Measurements from ENCODE around the gene GALK2. TPM values are rescaled to one million over a fixed set of nuclear protein-coding genes. Genes with fewer than 3 reads are reported as not detected.
"Not testable (repeated sequence)": the region's sequence is repeated elsewhere in the genome, so short reads cannot be mapped to it uniquely, and the experiment has no call there.

The GALK2 gene
- total RNA-seq, 2 donors from 2014 or later, result 22.9 to 35.9 TPM

- no peak overlapping the region for H3K27ac ChIP-seq
These were observed 72.8 kb downstream of the GALK2 start for GRCh38 chr15:49242820-49243219.

GRCh38 chr15:49247556-49248110, 77.6 kb downstream of the GALK2 start:
- ATAC-seq (ENCODE audit: insufficient number of reproducible peaks, low FRiP score, low read depth), result no peak
- Histone ChIP-seq H3K27ac (peak overlapping the region; percentile 44 to 63), H3K4me3 (no peak overlapping the region), H3K9me3 (no peaks in the 10 kb centered on the region), H3K36me3 (no peaks in the 10 kb centered on the region), H3K4me1 (ENCODE audit: control insufficient read depth in 1 of 2, low read depth in 2 of 2) (peaks cover 11 to 21% of the 10 kb centered on the region in 2 donors), H3K27me3 (replicated peaks; ENCODE audit: insufficient read depth) (no peaks in the 10 kb centered on the region)
- TF ChIP-seq CTCF (IDR thresholded peaks at IDR 0.05), result no peak
- no peak for DNase-seq (ENCODE audit: low spot score)

More at GRCh38 chr15:49242820-49243219, 72.8 kb downstream of the GALK2 start:
- ATAC-seq (ENCODE audit: insufficient number of reproducible peaks, low FRiP score, low read depth) (no peak), DNase-seq (ENCODE audit: low spot score) (no peak)
- Histone ChIP-seq H3K9me3 (no peaks in the 10 kb centered on the region), H3K4me1 (ENCODE audit: control insufficient read depth in 1 of 2, low read depth in 2 of 2) (peaks cover 8 to 30% of the 10 kb centered on the region in 2 donors), H3K27me3 (replicated peaks; ENCODE audit: insufficient read depth) (no peaks in the 10 kb centered on the region), H3K36me3 (no peaks in the 10 kb centered on the region), H3K4me3 (no peak overlapping the region)
- no peak for TF ChIP-seq CTCF (IDR thresholded peaks at IDR 0.05)

- H3K9me3 ChIP-seq, result no peaks in the 10 kb centered on the region
- no peak for TF ChIP-seq CTCF (IDR thresholded peaks at IDR 0.05)
- ATAC-seq (ENCODE audit: insufficient number of reproducible peaks, low FRiP score, low read depth) (no peak), DNase-seq (ENCODE audit: low spot score) (no peak)
- no peaks in the 10 kb centered on the region for H3K36me3 ChIP-seq
- peaks cover 11 to 21% of the 10 kb centered on the region in 2 donors for H3K4me1 ChIP-seq (ENCODE audit: control insufficient read depth in 1 of 2, low read depth in 2 of 2)
- H3K27ac ChIP-seq, result peak overlapping the region in 1 of 2 donors; percentile 63
- no peaks in the 10 kb centered on the region for H3K27me3 ChIP-seq (replicated peaks; ENCODE audit: insufficient read depth)
- no peak overlapping the region for H3K4me3 ChIP-seq
These were observed 78.2 kb downstream of the GALK2 start for GRCh38 chr15:49248291-49248690.

- TF ChIP-seq CTCF (IDR thresholded peaks at IDR 0.05), result no peak
- H3K27me3 ChIP-seq (replicated peaks; ENCODE audit: insufficient read depth), result no peaks in the 10 kb centered on the region
- no peaks in the 10 kb centered on the region for H3K4me1 ChIP-seq (ENCODE audit: control insufficient read depth in 1 of 2, low read depth in 2 of 2)
- no peak overlapping the region for H3K4me3 ChIP-seq
- H3K27ac ChIP-seq, result no peak overlapping the region
- DNase-seq (ENCODE audit: low spot score) (no peak), ATAC-seq (ENCODE audit: insufficient number of reproducible peaks, low FRiP score, low read depth) (no peak)
- no peaks in the 10 kb centered on the region for H3K9me3 ChIP-seq
- no peaks in the 10 kb centered on the region for H3K36me3 ChIP-seq
These were observed 86.1 kb downstream of the GALK2 start for GRCh38 chr15:49255966-49256759.

- not testable (repeated sequence) for H3K27me3 ChIP-seq (replicated peaks; ENCODE audit: insufficient read depth); H3K9me3 ChIP-seq; H3K27ac ChIP-seq; ATAC-seq (ENCODE audit: insufficient number of reproducible peaks, low FRiP score, low read depth); H3K4me1 ChIP-seq (ENCODE audit: control insufficient read depth in 1 of 2, low read depth in 2 of 2); DNase-seq (ENCODE audit: low spot score); H3K36me3 ChIP-seq; H3K4me3 ChIP-seq
These were observed 95.1 kb downstream of the GALK2 start for GRCh38 chr15:49265117-49265516.

Data from thoracic aorta (tissue), 2 donors.